NCI-H2107 treated with DMSO at 0.1 percent for 48 hours (cell line): ENCODE measurements around the gene SIAH2.
"Not testable (repeated sequence)": the region's sequence is repeated elsewhere in the genome, so short reads cannot be mapped to it uniquely, and the experiment has no call there.

ENCODE experiments used
- DNase-seq: peaks from one replicate; lab custom pipeline; 2025; ENCODE audit not compliant: unreplicated experiment; lab: John Stamatoyannopoulos, UW

The SIAH2 gene

DNA sequence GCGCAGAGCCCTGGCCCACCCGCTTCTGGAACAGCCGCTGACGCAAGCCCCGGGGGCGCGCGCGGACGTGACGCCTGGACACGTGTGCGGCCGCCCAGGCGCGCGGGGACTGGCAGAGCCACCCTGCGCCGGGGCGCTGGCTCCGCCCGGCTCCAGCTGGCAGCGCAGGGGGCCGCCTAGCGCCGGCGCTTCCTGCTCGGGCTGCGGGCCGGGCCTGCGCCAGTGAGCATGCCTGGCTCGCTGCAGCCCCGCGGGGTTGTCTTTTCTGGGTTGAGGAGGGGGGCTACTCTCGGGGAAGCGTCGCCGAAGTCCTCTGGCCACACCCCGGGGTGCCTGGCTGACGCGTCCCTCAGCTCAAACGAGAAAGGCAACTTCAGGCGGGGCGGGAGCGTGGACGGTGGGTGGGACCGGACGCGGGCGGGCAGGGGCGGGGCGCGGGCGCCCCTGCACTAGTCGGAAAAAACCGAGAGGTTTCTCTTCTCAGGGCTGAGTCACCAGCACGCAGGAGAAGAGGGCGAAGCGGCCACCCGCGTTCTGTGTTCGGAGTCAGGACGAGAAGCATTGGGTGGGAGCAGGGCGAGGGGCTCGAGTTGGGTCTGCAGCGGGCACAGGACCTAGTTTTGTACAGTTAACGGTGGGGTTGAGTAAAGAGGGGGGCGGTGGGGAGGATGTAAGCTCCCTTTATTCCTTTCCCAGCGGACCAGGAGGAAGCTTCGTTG is at the start of gene SIAH2:
SIAH2 (minus strand) TSS at position 48 of the 719 bp plus-strand sequence. CDS start 320 bp downstream, outside the sequence.
- peak; percentile 78 for DNase-seq

GRCh38 chr3:150811984-150812383 is 49.0 kb upstream of the SIAH2 start:
- no peak for DNase-seq

DNA sequence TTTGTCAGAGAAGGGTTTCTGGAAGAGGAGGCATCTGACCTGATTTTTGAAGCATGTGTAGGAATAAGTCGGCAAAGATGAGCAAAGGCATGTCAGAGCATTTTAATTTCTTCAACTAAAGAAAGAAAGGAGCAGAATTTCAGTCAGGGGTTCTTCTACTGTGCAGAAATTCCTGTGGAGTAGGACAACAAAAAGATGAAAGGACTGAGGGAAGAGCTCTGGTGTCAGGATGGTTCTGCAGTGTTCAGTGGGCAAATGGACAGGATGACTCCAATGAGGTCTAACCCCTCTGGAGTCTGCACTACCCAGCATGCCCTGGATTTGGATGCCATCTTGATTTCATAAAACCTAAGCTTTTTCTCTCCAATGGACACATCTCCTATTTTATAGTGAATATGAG is 47.7 kb upstream of the SIAH2 start:
- DNase-seq, result no peak

- no peak for DNase-seq
These were observed 43.3 kb upstream of the SIAH2 start for GRCh38 chr3:150806185-150806835.

- DNase-seq, result no peak
These were observed 42.4 kb upstream of the SIAH2 start for GRCh38 chr3:150805354-150805753.

DNA sequence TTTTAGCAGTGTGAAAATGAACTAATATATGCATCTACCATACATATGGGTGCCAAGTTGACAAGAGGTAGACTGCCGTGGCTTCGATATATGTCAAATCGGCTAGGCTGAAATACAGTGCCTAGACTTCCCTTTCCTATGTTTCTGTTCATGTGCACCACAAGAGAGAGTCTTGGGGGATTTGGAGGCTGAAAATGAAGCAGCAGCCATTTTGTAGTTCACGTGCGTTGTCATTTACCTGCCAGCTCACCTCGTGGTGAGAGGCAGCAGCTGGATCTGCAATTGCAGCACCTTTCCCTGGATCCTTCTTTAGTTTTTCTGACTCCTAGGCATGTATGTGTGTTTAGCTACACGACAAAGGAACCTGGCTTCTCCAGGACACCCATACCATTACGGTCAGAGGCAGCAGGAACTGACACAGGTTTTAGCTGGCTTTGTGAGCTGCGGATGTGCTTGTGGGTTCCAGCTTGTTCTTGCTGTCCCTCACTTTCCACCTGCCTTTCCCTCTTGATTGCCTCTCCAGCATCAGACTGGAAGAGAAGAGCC is 40.5 kb upstream of the SIAH2 start:
- DNase-seq, result no peak

DNA sequence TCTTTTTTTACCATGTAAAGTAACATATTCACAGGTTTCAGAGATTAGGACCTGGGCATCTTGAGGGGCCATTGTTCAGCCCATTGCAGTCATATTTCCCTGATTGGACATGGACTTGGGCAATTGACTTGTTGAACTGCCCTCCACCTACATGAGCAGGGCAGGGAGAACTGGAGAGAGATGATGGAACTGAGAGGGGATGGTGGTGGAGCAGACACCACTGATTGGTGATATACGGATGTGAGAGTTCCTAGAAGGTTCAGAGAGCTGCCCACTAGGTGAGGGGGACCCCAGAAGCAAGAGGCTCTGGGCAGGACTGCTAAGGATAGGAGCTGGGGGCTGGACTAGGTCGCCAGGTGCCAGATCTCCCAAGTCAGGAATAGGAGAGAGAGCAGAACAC is 37.8 kb upstream of the SIAH2 start:
- no peak for DNase-seq

DNA sequence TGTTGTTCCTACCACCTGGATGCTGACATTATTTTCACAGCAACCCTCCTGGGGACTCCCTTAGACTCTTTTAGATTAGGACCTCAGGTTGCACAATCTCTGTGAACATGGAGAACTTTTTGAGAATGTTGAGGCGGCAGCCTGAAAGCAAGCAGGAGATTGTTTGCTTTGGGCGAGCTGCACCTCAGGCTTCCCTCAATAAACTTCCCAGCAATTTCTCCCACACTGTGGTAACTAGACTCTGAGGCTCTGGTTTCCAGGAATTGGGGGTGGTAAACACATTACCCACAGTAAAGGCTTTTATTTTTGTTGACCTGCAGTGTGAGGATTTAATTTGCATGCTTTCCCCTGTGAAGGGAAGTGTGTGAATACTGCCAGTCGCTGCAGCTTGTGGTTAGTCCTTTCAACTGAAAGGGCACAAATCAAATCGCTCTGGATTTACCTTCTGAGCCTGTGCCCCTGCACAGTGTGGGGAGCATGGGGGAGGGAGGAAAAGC is 35.2 kb upstream of the SIAH2 start:
- peak; percentile 93 for DNase-seq

GRCh38 chr3:150797155-150797554 is 34.2 kb upstream of the SIAH2 start:
- DNase-seq, result no peak

DNA sequence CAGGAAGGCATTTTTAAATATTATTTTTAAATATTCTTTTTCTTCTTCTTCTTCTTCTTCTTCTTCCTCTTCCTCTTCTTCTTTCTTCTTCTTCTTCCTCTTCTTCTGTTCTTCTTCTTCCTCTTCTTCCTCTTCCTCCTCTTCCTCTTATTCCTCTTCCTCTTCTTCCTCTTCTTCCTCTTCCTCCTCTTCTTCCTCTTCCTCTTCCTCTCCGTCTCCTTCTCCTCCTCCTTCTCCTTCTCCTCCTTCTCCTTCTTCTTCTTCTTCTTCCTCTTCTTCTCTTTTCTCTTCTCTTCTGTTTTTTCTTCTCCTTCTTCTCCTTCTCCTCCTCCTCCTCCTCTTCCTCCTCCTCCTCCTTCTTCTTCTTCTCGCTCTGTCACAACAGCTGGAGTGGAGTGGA is 33.6 kb upstream of the SIAH2 start:
- DNase-seq, result not testable (repeated sequence)

GRCh38 chr3:150793641-150794040 is 30.7 kb upstream of the SIAH2 start:
- DNase-seq, result no peak

DNA sequence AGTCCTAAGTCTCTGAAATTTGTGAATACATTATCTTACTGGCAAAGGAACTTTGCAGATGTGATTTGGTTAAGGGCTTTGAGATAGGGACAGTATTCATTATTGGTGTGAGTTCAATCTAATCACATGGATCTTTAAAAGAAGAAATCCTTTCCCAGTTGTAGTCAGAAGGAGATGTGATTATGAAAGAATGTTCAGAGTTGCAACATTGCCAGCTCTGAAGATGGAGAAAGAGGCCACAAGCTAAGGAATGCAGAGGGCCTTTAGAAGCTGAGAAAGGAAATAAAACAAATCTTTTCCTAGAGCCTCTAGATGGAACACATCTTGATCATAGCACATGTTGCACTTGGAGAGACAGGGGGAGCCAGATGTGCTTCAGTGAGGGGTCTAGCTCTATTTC is 27.7 kb upstream of the SIAH2 start:
- no peak for DNase-seq

DNA sequence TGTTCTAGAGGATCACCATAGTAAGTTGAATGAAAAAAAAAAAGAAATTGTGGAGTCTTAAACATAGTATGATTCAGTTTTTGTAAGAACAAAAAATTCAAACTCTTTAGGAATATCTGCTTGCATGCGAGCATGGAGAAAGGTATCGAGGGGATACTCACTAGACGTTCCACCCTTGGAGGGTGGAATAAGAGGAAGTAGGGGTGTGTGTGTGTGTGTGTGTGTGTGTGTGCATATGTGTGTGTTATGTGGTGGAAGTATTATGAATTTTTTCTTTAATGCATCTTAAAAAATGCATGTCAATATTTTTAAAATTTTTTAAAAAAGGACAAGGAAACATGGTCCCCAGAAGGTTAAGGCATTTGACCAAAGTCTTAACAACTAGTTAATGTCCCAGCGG is 26.5 kb upstream of the SIAH2 start:
- DNase-seq, result no peak

- peak; percentile 43 for DNase-seq
These were observed 24.9 kb upstream of the SIAH2 start for GRCh38 chr3:150787741-150788370.

- DNase-seq, result no peak
These were observed 23.8 kb upstream of the SIAH2 start for GRCh38 chr3:150786791-150787190.

DNA sequence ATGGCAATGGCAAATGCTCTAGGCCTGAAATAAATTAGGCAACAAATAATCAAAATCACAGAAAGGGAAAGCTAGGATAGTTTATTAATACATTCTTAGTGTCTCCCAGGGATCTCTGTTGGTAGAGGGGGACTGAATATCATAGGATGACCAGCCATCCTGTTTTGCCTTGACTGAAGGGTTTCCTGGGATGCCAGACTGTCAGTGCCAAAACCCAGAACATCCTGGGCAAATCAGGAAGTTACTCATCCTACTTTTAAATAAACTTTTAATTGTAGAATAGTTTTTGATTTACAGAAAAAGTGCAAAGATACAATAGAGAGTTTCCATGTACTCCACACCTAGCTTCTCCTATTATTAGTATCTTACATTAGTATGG is 21.8 kb upstream of the SIAH2 start:
- no peak for DNase-seq

GRCh38 chr3:150783920-150784746 is 21.2 kb upstream of the SIAH2 start:
- no peak for DNase-seq

DNA sequence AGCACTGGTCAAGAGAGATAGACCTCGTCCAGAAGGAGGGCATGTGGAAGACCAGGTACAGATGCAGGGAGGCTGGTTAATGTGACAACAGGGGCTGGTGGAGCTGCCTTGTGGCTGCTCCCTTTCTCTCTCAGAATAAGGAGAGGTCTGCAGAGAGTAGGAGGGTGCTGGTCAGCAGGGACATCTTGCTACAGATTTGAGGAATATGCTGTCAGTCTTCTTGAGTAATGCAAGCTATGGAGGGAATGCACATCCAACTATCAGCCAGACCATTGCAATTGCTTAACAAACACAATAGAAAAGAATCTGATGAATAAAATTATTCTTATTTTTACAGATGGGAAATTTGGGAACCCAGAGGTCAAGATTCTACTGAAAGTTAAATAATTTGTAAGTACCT is 20.3 kb upstream of the SIAH2 start:
- no peak for DNase-seq

DNA sequence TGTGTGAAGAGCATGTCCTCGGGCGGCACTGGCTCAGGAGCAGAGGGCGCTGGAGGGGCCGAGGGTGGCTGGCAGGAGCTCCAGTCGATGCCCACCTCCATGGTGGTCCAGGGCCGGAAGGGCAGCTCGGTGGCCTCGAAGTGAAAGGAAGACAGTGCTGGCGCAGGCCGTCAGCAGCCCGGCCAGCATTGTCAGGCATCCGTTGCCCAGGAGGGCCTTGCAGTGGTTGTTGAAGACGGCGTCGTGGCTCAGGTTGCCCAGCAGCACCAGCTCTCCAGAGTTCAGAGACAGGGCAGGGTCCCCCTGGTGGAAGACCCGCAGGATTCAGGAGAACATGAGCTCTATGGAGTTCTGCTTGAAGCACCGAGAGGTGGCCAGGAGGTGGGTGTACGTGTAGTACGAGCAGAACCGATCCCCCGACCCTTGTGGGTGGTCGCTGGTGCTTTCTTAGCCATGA is 16.5 kb upstream of the SIAH2 start:
- DNase-seq, result no peak

DNA sequence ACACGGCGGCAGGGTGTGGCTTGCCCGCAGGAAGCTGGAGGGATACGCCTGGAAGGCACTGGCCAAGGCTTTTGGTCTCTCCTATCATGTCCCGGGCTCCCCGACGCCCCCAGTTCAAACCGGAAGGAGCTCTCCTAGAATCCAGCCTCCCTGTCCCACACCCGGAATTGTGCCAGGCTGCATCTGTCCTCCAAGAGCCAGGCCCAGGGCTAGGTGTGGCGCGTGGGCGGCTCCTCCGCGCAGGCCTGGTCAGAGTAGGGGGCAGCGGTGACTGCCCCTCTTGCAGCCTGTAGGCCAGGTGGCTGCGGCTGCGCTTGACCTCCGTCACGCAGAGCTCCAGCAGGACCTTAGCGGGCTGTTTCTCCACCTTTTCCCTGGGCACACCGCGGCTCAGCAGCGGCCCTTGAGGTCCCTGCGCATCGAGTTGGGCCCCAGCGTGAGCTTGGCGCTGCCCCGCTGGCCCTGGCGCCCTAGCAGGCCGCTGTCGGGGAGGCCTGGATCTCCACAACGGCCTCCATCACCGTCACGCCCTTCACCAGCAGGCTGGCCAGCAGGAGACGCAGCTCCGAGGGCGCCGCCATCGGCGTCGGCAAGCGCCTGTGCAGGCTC is 15.9 kb upstream of the SIAH2 start:
- DNase-seq, result no peak
